ENCODE results near the gene IFIT5.

The IFIT5 gene

GRCh38 chr10:89468191-89468965 is 54.0 kb downstream of the IFIT5 start:
- Histone ChIP-seq H3K9me3 (ENCODE audit: control insufficient read depth, insufficient read depth, low read length) (no peaks in the 10 kb centered on the region), H3K4me1 (ENCODE audit: control insufficient read depth, insufficient read depth, low read length) (no peaks in the 10 kb centered on the region), H3K36me3 (ENCODE audit: control insufficient read depth, insufficient read depth, low read length) (no peaks in the 10 kb centered on the region), H3K27ac (ENCODE audit: low read depth, low read length) (no peak overlapping the region), H3K4me3 (ENCODE audit: low read depth, low read length) (no peak overlapping the region), H3K9ac (ENCODE audit: low read depth, low read length) (no peak overlapping the region), H3K27me3 (ENCODE audit: control insufficient read depth, insufficient read depth, low read length) (no peaks in the 10 kb centered on the region)

GRCh38 chr10:89469517-89469916 is 55.1 kb downstream of the IFIT5 start:
- H3K4me1 ChIP-seq (ENCODE audit: control insufficient read depth, insufficient read depth, low read length): no peaks in the 10 kb centered on the region

More at GRCh38 chr10:89469517-89469916, 55.1 kb downstream of the IFIT5 start:
- Histone ChIP-seq H3K27ac (ENCODE audit: low read depth, low read length) (no peak overlapping the region), H3K4me3 (ENCODE audit: low read depth, low read length) (no peak overlapping the region), H3K9me3 (ENCODE audit: control insufficient read depth, insufficient read depth, low read length) (no peaks in the 10 kb centered on the region), H3K9ac (ENCODE audit: low read depth, low read length) (no peak overlapping the region), H3K27me3 (ENCODE audit: control insufficient read depth, insufficient read depth, low read length) (no peaks in the 10 kb centered on the region), H3K36me3 (ENCODE audit: control insufficient read depth, insufficient read depth, low read length) (no peaks in the 10 kb centered on the region)

Measured in HUES48 (cell line).